Endothelial cell of umbilical vein (primary cell): Measurements from ENCODE around the gene CCDC70. TPM values are rescaled to one million over a fixed set of nuclear protein-coding genes. Genes with fewer than 3 reads are reported as not detected.
A peak's percentile ranks its signal among the peaks of the same experiment; 100 is the strongest.

Experiments
- BruUV-seq: library from RNA; stranded (reverse); fragments of 400-500 nt; replicated peaks from 2 replicates; lab custom pipeline; 2021; lab: Mats Ljungman, UMichigan
- CTCF ChIA-PET: fragments of 300-600, 350-600 bp; sonication (Branson Sonifier 250); formaldehyde crosslinking; loops from one replicate; lab custom pipeline; 2021; ENCODE audit warnings: antibody characterized with exemption, inconsistent platforms; lab: Charles Lee
- POLR2A ChIA-PET: fragments of 300-600, 350-600 bp; sonication (Branson Sonifier 250); formaldehyde crosslinking; loops from one replicate; lab custom pipeline; 2021; ENCODE audit warnings: antibody characterized with exemption, inconsistent platforms; lab: Charles Lee
- DNase-seq: peaks from one replicate; pipeline ENCODE4 v3.0.0-alpha.2; 2011; ENCODE audit warnings: low read depth, low spot score
- FAIRE-seq: peaks from 2 replicates; lab custom pipeline; 2011; peaks lifted over from hg19 to GRCh38; lab: Jason Lieb, UNC
- H2AFZ ChIP-seq: 2 replicates; pipeline ENCODE4 v1.6.0; 2012; ENCODE audit warnings: low read depth, low read length, control low read depth, inconsistent platforms
- H3K27ac ChIP-seq: 2 replicates; pipeline ENCODE4 v1.5.1; 2011; ENCODE audit warnings: low read depth, mild to moderate bottlenecking, control low read depth, low read length, moderate library complexity; ENCODE audit not compliant: insufficient read depth
- H3K27me3 ChIP-seq, 2 experiments: 2 replicates each; pipeline versions ENCODE4 v1.6.0 to v1.6.1; 2011; ENCODE audit warnings: low read length in 2 of 2, mixed read lengths in 1 of 2; ENCODE audit not compliant: control insufficient read depth in 2 of 2, insufficient read depth in 2 of 2
- H3K36me3 ChIP-seq, 2 experiments: 2 replicates in 1 of 2; 3 replicates in 1 of 2; pipeline ENCODE4 v1.5.1; 2011; ENCODE audit warnings: low read length in 2 of 2, mild to moderate bottlenecking in 1 of 2, moderate library complexity in 1 of 2; ENCODE audit not compliant: control insufficient read depth in 2 of 2, insufficient read depth in 2 of 2; ENCODE audit errors: extremely low read depth in 1 of 2
- H3K4me1 ChIP-seq: 3 replicates; pipeline ENCODE4 v1.5.1; 2011; ENCODE audit warnings: mild to moderate bottlenecking, low read length; ENCODE audit not compliant: control insufficient read depth, insufficient read depth; ENCODE audit errors: extremely low read depth
- H3K4me2 ChIP-seq: 2 replicates; pipeline ENCODE4 v1.6.1; 2011; ENCODE audit warnings: low read length, control low read depth, mixed read lengths; ENCODE audit not compliant: insufficient read depth
- H3K4me3 ChIP-seq, 3 experiments: fragments of 200-600 bp in 1 of 3; sonication (generic), shearing (Covaris generic) in 1 of 3; replicated peaks in 1 of 3; 2 replicates each; pipeline ENCODE4 v1.5.1; 2011 to 2016; ENCODE audit warnings: control low read depth in 3 of 3, low read length in 3 of 3, mild to moderate bottlenecking in 2 of 3, inconsistent platforms in 1 of 3, low read depth in 1 of 3, moderate library complexity in 1 of 3; ENCODE audit not compliant: insufficient read depth in 1 of 3
- H3K79me2 ChIP-seq: 2 replicates; pipeline ENCODE4 v1.6.0; 2012; ENCODE audit warnings: low read length, inconsistent platforms; ENCODE audit not compliant: control insufficient read depth, insufficient read depth
- H3K9ac ChIP-seq: replicated peaks from 2 replicates; pipeline ENCODE3; 2011; ENCODE audit warnings: low read length, control low read depth; ENCODE audit not compliant: insufficient read depth; ENCODE audit errors: extremely low read depth
- H3K9me1 ChIP-seq: replicated peaks from 3 replicates; pipeline ENCODE4 v1.6.0; 2011; ENCODE audit warnings: mild to moderate bottlenecking, low read length; ENCODE audit not compliant: control insufficient read depth, insufficient read depth; ENCODE audit errors: extremely low read depth
- H3K9me3 ChIP-seq: replicated peaks from 2 replicates; pipeline ENCODE4 v1.5.1; 2012; ENCODE audit warnings: low read length, inconsistent platforms; ENCODE audit not compliant: control insufficient read depth, insufficient read depth
- H4K20me1 ChIP-seq: replicated peaks from 2 replicates; pipeline ENCODE3; 2011; ENCODE audit warnings: mild to moderate bottlenecking, low read length; ENCODE audit not compliant: control insufficient read depth, insufficient read depth; ENCODE audit errors: extremely low read depth
- CTCF ChIP-seq, 2 donors: IDR thresholded peaks; 1 replicate in 1 of 2; 2 replicates in 1 of 2; pipeline ENCODE4 v1.5.1; 2011; ENCODE audit warnings: low read length in 2 of 2, mild to moderate bottlenecking in 2 of 2, moderate library complexity in 2 of 2, control low read depth in 1 of 2, inconsistent platforms in 1 of 2, low read depth in 1 of 2; ENCODE audit not compliant: insufficient read depth in 1 of 2; ENCODE audit errors: extremely low read depth in 1 of 2
- EZH2 ChIP-seq: IDR thresholded peaks from 2 replicates; pipeline ENCODE4 v1.6.1; 2012; ENCODE audit warnings: borderline replicate concordance, low read depth, mild to moderate bottlenecking, moderate library complexity, low read length, inconsistent platforms; ENCODE audit not compliant: severe bottlenecking
- FOS ChIP-seq: IDR thresholded peaks from 2 replicates; pipeline ENCODE4 v1.6.1; 2011; ENCODE audit warnings: mild to moderate bottlenecking, low read length, moderate library complexity, borderline replicate concordance; ENCODE audit not compliant: insufficient read depth
- GATA2 ChIP-seq: IDR thresholded peaks from 2 replicates; pipeline ENCODE4 v1.7.0; 2011; ENCODE audit warnings: low read depth, mild to moderate bottlenecking, moderate library complexity, mixed read lengths, low read length; ENCODE audit not compliant: insufficient read length, insufficient read depth
- JUN ChIP-seq: IDR thresholded peaks from 2 replicates; pipeline ENCODE4 v1.6.1; 2011; ENCODE audit warnings: borderline replicate concordance, low read depth; ENCODE audit not compliant: insufficient read length, insufficient read depth
- MAX ChIP-seq: IDR thresholded peaks from 2 replicates; pipeline ENCODE4 v1.6.1; 2011; ENCODE audit not compliant: insufficient read depth, insufficient read length
- MYC ChIP-seq: IDR thresholded peaks from one replicate; pipeline ENCODE4 v1.6.1; 2011; ENCODE audit warnings: mild to moderate bottlenecking, low read depth, low read length
- POLR2A ChIP-seq: IDR thresholded peaks from 2 replicates; pipeline ENCODE4 v1.6.1; 2012; ENCODE audit warnings: low read depth, mild to moderate bottlenecking, control low read depth, low read length
- POLR2AphosphoS5 ChIP-seq: IDR thresholded peaks from 2 replicates; pipeline ENCODE4 v1.6.1; 2012; ENCODE audit warnings: low read depth, mild to moderate bottlenecking, control low read depth, low read length, moderate library complexity; ENCODE audit not compliant: insufficient read depth
- dilution Hi-C: fragments of 300-500 bp; cut with MboI; formaldehyde crosslinking; loops from one replicate; pipeline ENCODE4 v1.15.0; 2019; ENCODE audit warnings: low sequenced_read_pairs; ENCODE audit not compliant: extremely low pct_ligation_motif_present
- intact Hi-C: fragments of 100-400 bp; cut with micrococcal nuclease; formaldehyde crosslinking; loops from one replicate; pipeline ENCODE4 v1.10.0; 2022
- polyA plus RNA-seq, 4 experiments: library from polyadenylated mRNA; depleted of rRNA in 3 of 4; stranded (reverse) in 3 of 4; unstranded in 1 of 4; fragments of >200 nt; gene quantifications; 2 replicates each; pipeline versions ENCODE4 v1.2.1 to v1.2.3, GENCODE V29; 2011 to 2012; ENCODE audit warnings: missing spikeins in 1 of 4
- total RNA-seq: library from RNA; stranded (reverse); gene quantifications from 2 replicates; pipeline ENCODE4 v1.2.3, GENCODE V29; 2021

The CCDC70 gene
- total and polyA plus RNA-seq, 2 donors (not counting 3 experiments of a cell fraction or from before 2014, with no cell fraction given), result not detected

- peak; percentile 24 for DNase-seq
- Histone ChIP-seq H3K9me3 (no peaks in the 10 kb centered on the region), H3K27me3 (peaks cover 0 to 6% of the 10 kb centered on the region in 2 experiments), H3K79me2 (no peaks in the 10 kb centered on the region), H3K27ac (no peak overlapping the region), H4K20me1 (no peaks in the 10 kb centered on the region), H3K4me3 (no peak overlapping the region), H3K9ac (no peak overlapping the region), H3K4me1 (no peaks in the 10 kb centered on the region), H3K9me1 (no peaks in the 10 kb centered on the region), H3K36me3 (no peaks in the 10 kb centered on the region), H3K4me2 (no peak overlapping the region), H2AFZ (no peak overlapping the region)
- TF ChIP-seq CTCF (IDR thresholded peaks at IDR 0.05; ENCODE audit: extremely low read depth in 1 of 2, insufficient read depth in 1 of 2, low read depth in 1 of 2, low read length in 2 of 2) (peak in 1 of 2 donors; percentile 28), POLR2AphosphoS5 (no peak)
- no peak for FAIRE-seq
- dilution Hi-C loops (no loop called here), intact Hi-C loops (no loop called here)
- ChIA-PET POLR2A (no interaction called here), CTCF (interaction anchor here (1.3 to 3.7 kb wide), 5 partner anchors 13 to 707 kb away, joined by 3 to 15 read pairs (median 6); partner anchors contain the start of gene TMEM272)
- BruUV-seq, result no TSS peak
Measured at GRCh38 chr13:51832471-51833152, 29.2 kb upstream of the CCDC70 start.

- ChIA-PET CTCF (interaction anchor here (1.3 to 3.7 kb wide), 4 partner anchors 8 to 399 kb away, joined by 4 to 15 read pairs (median 7); partner anchors contain the start of gene TMEM272), POLR2A (no interaction called here)
- Histone ChIP-seq H3K79me2 (no peaks in the 10 kb centered on the region), H3K4me3 (no peak overlapping the region), H3K9me3 (no peaks in the 10 kb centered on the region), H3K36me3 (no peaks in the 10 kb centered on the region), H3K9me1 (no peaks in the 10 kb centered on the region), H3K9ac (no peak overlapping the region), H3K4me1 (no peaks in the 10 kb centered on the region), H4K20me1 (no peaks in the 10 kb centered on the region), H3K27me3 (peaks cover 0 to 6% of the 10 kb centered on the region in 2 experiments), H3K4me2 (no peak overlapping the region), H3K27ac (no peak overlapping the region), H2AFZ (no peak overlapping the region)
- no TSS peak for BruUV-seq
- no peak for FAIRE-seq
- dilution Hi-C loops, result no loop called here
- intact Hi-C loops, result no loop called here
- no peak for TF ChIP-seq GATA2
- no peak for TF ChIP-seq FOS
- no peak for TF ChIP-seq MAX
- TF ChIP-seq POLR2A, result no peak
- no peak for TF ChIP-seq JUN
- TF ChIP-seq MYC, result no peak
- TF ChIP-seq CTCF (IDR thresholded peaks at IDR 0.05; ENCODE audit: extremely low read depth in 1 of 2, insufficient read depth in 1 of 2, low read depth in 1 of 2, low read length in 2 of 2), result no peak
- no peak for TF ChIP-seq EZH2
- TF ChIP-seq POLR2AphosphoS5, result no peak
- DNase-seq, result no peak
Measured at GRCh38 chr13:51833980-51834379, 27.8 kb upstream of the CCDC70 start.
